ENCODE measurements around the gene MRPL11. TPM values are rescaled to one million over a fixed set of nuclear protein-coding genes. Genes with fewer than 3 reads are reported as not detected.

The MRPL11 gene
- polyA plus RNA-seq, 1 experiment = 54.5 TPM

GRCh38 chr11:66475349-66476172 lies 36.9 kb upstream of the MRPL11 start:
- Histone ChIP-seq H3K4me3 (ENCODE audit: low read depth, low read length) (no peak overlapping the region), H3K36me3 (ENCODE audit: control insufficient read depth, insufficient read depth, low read length) (peaks cover 15% of the 10 kb centered on the region), H3K27me3 (ENCODE audit: control insufficient read depth, insufficient read depth, low read length) (no peaks in the 10 kb centered on the region)
- POLR2A ChIA-PET = no interaction called here
- no peak for DNase-seq (ENCODE audit: low read depth)
- TF ChIP-seq CTCF (IDR thresholded peaks at IDR 0.05; ENCODE audit: insufficient read depth, low read depth, low read length) = no peak
- CTCF ChIA-PET = no interaction called here

GRCh38 chr11:66473608-66474515 lies 35.2 kb upstream of the MRPL11 start:
- H3K27me3 ChIP-seq (ENCODE audit: control insufficient read depth, insufficient read depth, low read length) = no peaks in the 10 kb centered on the region
- ChIA-PET POLR2A (no interaction called here), CTCF (no interaction called here)
- DNase-seq (ENCODE audit: low read depth) = no peak
- no peak for TF ChIP-seq CTCF (IDR thresholded peaks at IDR 0.05; ENCODE audit: insufficient read depth, low read depth, low read length)
- peaks cover 17% of the 10 kb centered on the region for H3K36me3 ChIP-seq (ENCODE audit: control insufficient read depth, insufficient read depth, low read length)
- no peak overlapping the region for H3K4me3 ChIP-seq (ENCODE audit: low read depth, low read length)

- CTCF ChIA-PET = no interaction called here
Observed at GRCh38 chr11:66473167-66473566, 34.5 kb upstream of the MRPL11 start.

GRCh38 chr11:66472054-66472453 lies 33.4 kb upstream of the MRPL11 start:
- POLR2A ChIA-PET = no interaction called here
- no peak overlapping the region for H3K4me3 ChIP-seq (ENCODE audit: low read depth, low read length)
- H3K36me3 ChIP-seq (ENCODE audit: control insufficient read depth, insufficient read depth, low read length) = peaks cover 16% of the 10 kb centered on the region
- CTCF ChIA-PET = interaction anchor here (3.5 kb wide), 1 partner anchor 8 kb away, joined by 16 read pairs; the partner anchor contains the start of gene DPP3
- TF ChIP-seq CTCF (IDR thresholded peaks at IDR 0.05; ENCODE audit: insufficient read depth, low read depth, low read length) = no peak
- no peaks in the 10 kb centered on the region for H3K27me3 ChIP-seq (ENCODE audit: control insufficient read depth, insufficient read depth, low read length)
- DNase-seq (ENCODE audit: low read depth) = no peak

More at GRCh38 chr11:66473167-66473566, 34.5 kb upstream of the MRPL11 start:
- DNase-seq (ENCODE audit: low read depth) = no peak
- peaks cover 17% of the 10 kb centered on the region for H3K36me3 ChIP-seq (ENCODE audit: control insufficient read depth, insufficient read depth, low read length)
- no peak for TF ChIP-seq CTCF (IDR thresholded peaks at IDR 0.05; ENCODE audit: insufficient read depth, low read depth, low read length)
- H3K4me3 ChIP-seq (ENCODE audit: low read depth, low read length) = no peak overlapping the region
- H3K27me3 ChIP-seq (ENCODE audit: control insufficient read depth, insufficient read depth, low read length) = no peaks in the 10 kb centered on the region
- POLR2A ChIA-PET = no interaction called here

- Histone ChIP-seq H3K36me3 (ENCODE audit: control insufficient read depth, insufficient read depth, low read length) (peaks cover 16% of the 10 kb centered on the region), H3K4me3 (ENCODE audit: low read depth, low read length) (no peak overlapping the region), H3K27me3 (ENCODE audit: control insufficient read depth, insufficient read depth, low read length) (no peaks in the 10 kb centered on the region)
- no peak for TF ChIP-seq CTCF (IDR thresholded peaks at IDR 0.05; ENCODE audit: insufficient read depth, low read depth, low read length)
- ChIA-PET CTCF (interaction anchor here (2.0 to 3.5 kb wide), 2 partner anchors 9 to 62 kb away, joined by 6 to 16 read pairs; partner anchors contain the start of gene DPP3), POLR2A (no interaction called here)
- no peak for DNase-seq (ENCODE audit: low read depth)
Observed at GRCh38 chr11:66471142-66471541, 32.5 kb upstream of the MRPL11 start.

All from BJ (cell line).